HepG2 (cell line): ENCODE data around the gene ZCCHC17.

Experiments
- CREB1 ChIP-seq, 2 experiments: fragments of 450-650 bp in 1 of 2; IDR thresholded peaks; 2 replicates each; pipeline ENCODE4 v1.6.1; 2016 to 2017; ENCODE audit warnings: control low read depth in 1 of 2, mild to moderate bottlenecking in 1 of 2, missing compliant biosample characterization in 1 of 2, missing genetic modification characterization in 1 of 2
- CTCF ChIP-seq: sonication (generic); formaldehyde crosslinking; IDR thresholded peaks from 2 replicates; pipeline ENCODE4 v1.5.0; 2020; ENCODE audit warnings: mild to moderate bottlenecking, missing genetic modification reagents, moderate library complexity
- EP300 ChIP-seq, 3 experiments: sonication (generic) in 1 of 3; formaldehyde crosslinking in 1 of 3; IDR thresholded peaks; 2 replicates each; pipeline versions ENCODE4 v1.5.1 to v1.6.1; 2011 to 2020; ENCODE audit warnings: low read depth in 2 of 3, low read length in 2 of 3, borderline replicate concordance in 1 of 3, improper control_type of control experiment in 1 of 3, mild to moderate bottlenecking in 1 of 3, missing genetic modification reagents in 1 of 3, moderate library complexity in 1 of 3
- POLR2A ChIP-seq, 2 experiments: IDR thresholded peaks; 2 replicates each; pipeline ENCODE4 v1.6.1; 2011; ENCODE audit warnings: low read depth in 2 of 2, low read length in 2 of 2, mild to moderate bottlenecking in 1 of 2, moderate library complexity in 1 of 2; ENCODE audit not compliant: insufficient read depth in 1 of 2
- POLR2AphosphoS5 ChIP-seq: IDR thresholded peaks from 2 replicates; pipeline ENCODE4 v1.6.1; 2012; ENCODE audit warnings: low read depth, low read length
- SMAD9 ChIP-seq: sonication (generic); formaldehyde crosslinking; IDR thresholded peaks from 2 replicates; pipeline ENCODE4 v1.5.1; 2020; ENCODE audit warnings: mild to moderate bottlenecking, missing genetic modification reagents
- ZNF121 ChIP-seq: sonication (generic); formaldehyde crosslinking; IDR thresholded peaks from 2 replicates; pipeline ENCODE4 v1.5.0; 2020; ENCODE audit warnings: mild to moderate bottlenecking, missing genetic modification reagents

- TF ChIP-seq CREB1 (IDR thresholded peaks at IDR 0.05) = no peak
- TF ChIP-seq CREB1 (CRISPR knock-in tag; IDR thresholded peaks at IDR 0.05) = no peak
- no peak for TF ChIP-seq POLR2A (IDR thresholded peaks at IDR 0.05; ENCODE audit: insufficient read depth in 1 of 2, low read depth in 2 of 2, low read length in 2 of 2)
- no peak for TF ChIP-seq CTCF (CRISPR knock-in tag)
- TF ChIP-seq EP300 (IDR thresholded peaks at IDR 0.05; ENCODE audit: low read depth in 2 of 2, low read length in 2 of 2) = no peak
- TF ChIP-seq EP300 (CRISPR knock-in tag; IDR thresholded peaks at IDR 0.05; ENCODE audit: borderline replicate concordance) = no peak
- no peak for TF ChIP-seq ZNF121
- TF ChIP-seq SMAD9 (CRISPR knock-in tag) = no peak
- no peak for TF ChIP-seq POLR2AphosphoS5
These were observed 84.8 kb downstream of the ZCCHC17 start for GRCh38 chr1:31381394-31382294.
